22Rv1 (cell line): Measurements from ENCODE around the gene ZNF423.

Experiments used
- CTCF ChIP-seq: fragments of 450-650 bp; IDR thresholded peaks from 2 replicates; pipeline ENCODE4 v1.5.1; 2017; ENCODE audit warnings: mild to moderate bottlenecking
- ZFX ChIP-seq: fragments of 450-650 bp; IDR thresholded peaks from 2 replicates; pipeline ENCODE4 v1.6.1; 2017; ENCODE audit warnings: antibody characterized with exemption, borderline replicate concordance

- TF ChIP-seq CTCF (no peak), ZFX (no peak)
Measured at GRCh38 chr16:49546735-49547134, 309.2 kb downstream of the ZNF423 start.
